Mucosa of descending colon (tissue), 3 donors: Measurements from ENCODE around the gene NF2. TPM values are rescaled to one million over a fixed set of nuclear protein-coding genes. Genes with fewer than 3 reads are reported as not detected.
A peak's percentile ranks its signal among the peaks of the same experiment; 100 is the strongest.

Experiments used
- ATAC-seq: fragments of 200-7000 bp; cut with Tn5 transposase; one replicate; pipeline ENCODE4 v1.9.1; 2020; ENCODE audit warnings: mild to moderate bottlenecking, moderate library complexity
- DNase-seq, 3 donors: peaks; one replicate each; pipeline ENCODE4 v3.0.0-alpha.2; 2020
- H3K36me3 ChIP-seq: fragments of 200-600 bp; one replicate; pipeline ENCODE4 v1.8.0; 2021; ENCODE audit warnings: low read depth, mild to moderate bottlenecking
- H3K4me1 ChIP-seq: fragments of 200-600 bp; one replicate; pipeline ENCODE4 v1.8.0; 2021; ENCODE audit warnings: low read depth, mild to moderate bottlenecking
- H3K4me3 ChIP-seq: fragments of 200-600 bp; one replicate; pipeline ENCODE4 v1.8.0; 2021; ENCODE audit warnings: mild to moderate bottlenecking
- H3K9me3 ChIP-seq: fragments of 200-600 bp; one replicate; pipeline ENCODE4 v1.8.0; 2021; ENCODE audit warnings: mild to moderate bottlenecking
- CTCF ChIP-seq: fragments of 200-600 bp; IDR thresholded peaks from one replicate; pipeline ENCODE4 v1.8.0; 2022; ENCODE audit warnings: antibody characterized with exemption, mild to moderate bottlenecking
- intact Hi-C, 2 donors: fragments of 100-400 bp; cut with DNase I in 1 of 2; cut with micrococcal nuclease in 1 of 2; formaldehyde crosslinking; loops; one replicate each; pipeline versions ENCODE4 v1.11.0 to v1.11.1; 2022; cut with DNase I, micrococcal nuclease
- total RNA-seq, 3 donors: library from RNA; stranded (reverse); fragmentation: NEBNext Ultra II Directional in 2 of 3; extraction: Animal tissue kit (Norgen Biotek cat#: 25700) in 2 of 3; gene quantifications; one replicate each; pipeline versions ENCODE4 v1.2.1 to v1.2.4, GENCODE V29; 2021 to 2023
- donor health status: DM: no; HTN: no; CAD: no; lungs with moderate emphysema.
- donor health status: DM: no; HTN: no; CAD: no.
- donor health status: DM: no; HTN: yes; CAD: no.

Gene NF2
- total RNA-seq, 3 donors from 2014 or later: 32.3 to 45.2 (median 43.1) TPM

DNA sequence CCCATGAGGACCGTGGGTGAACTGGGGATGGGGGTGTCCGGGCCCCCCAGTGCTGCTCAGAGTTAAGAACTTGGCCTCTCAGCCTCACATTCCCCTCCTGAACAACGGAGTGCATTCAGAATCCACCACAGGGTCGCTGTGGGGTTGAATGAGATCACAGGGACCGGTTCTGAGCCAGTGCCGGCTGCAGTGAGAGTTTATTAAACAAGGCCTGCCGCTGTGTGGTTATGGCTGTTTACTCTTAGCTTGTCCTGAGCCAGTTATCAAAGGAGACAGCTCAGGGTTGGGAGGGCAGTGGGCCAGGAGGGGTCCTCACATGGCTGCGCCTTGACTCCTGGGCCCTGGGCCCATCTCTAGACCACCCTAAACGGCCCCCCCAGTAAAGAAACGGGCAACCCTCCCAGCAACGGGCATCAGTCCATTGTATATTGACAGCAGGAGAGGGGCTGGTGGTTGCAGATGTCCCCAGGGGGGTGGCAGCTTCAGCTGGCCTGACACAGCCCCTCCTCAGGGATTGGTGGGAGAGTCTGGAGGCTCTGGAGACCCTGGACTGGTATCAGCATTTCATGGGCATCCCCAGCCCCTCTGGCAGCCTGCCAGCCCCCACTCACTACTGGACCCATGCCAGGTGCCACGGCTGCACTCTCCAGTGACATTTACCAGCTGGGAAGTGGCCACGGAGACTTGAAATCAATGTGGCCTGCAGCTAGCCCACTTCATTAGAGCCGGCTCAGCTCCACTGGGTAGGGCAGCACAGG, 101.3 kb downstream of the NF2 start:
- peak in 1 of 3 donors; percentile 30 for DNase-seq

GRCh38 chr22:29705651-29706050, 102.2 kb downstream of the NF2 start:
- peaks cover 8% of the 10 kb centered on the region for H3K4me1 ChIP-seq
- DNase-seq (no peak), ATAC-seq (no peak)
- no peak for TF ChIP-seq CTCF
- no peaks in the 10 kb centered on the region for H3K36me3 ChIP-seq
- H3K4me3 ChIP-seq: no peak overlapping the region
- intact Hi-C loops: no loop called here
- no peaks in the 10 kb centered on the region for H3K9me3 ChIP-seq

More for the DNA sequence above, 101.3 kb downstream of the NF2 start:
- peak; percentile 25 for ATAC-seq
- Histone ChIP-seq H3K36me3 (no peaks in the 10 kb centered on the region), H3K4me3 (no peak overlapping the region), H3K4me1 (peaks cover 10% of the 10 kb centered on the region), H3K9me3 (no peaks in the 10 kb centered on the region)
- TF ChIP-seq CTCF: no peak
- intact Hi-C loops: no loop called here

DNA sequence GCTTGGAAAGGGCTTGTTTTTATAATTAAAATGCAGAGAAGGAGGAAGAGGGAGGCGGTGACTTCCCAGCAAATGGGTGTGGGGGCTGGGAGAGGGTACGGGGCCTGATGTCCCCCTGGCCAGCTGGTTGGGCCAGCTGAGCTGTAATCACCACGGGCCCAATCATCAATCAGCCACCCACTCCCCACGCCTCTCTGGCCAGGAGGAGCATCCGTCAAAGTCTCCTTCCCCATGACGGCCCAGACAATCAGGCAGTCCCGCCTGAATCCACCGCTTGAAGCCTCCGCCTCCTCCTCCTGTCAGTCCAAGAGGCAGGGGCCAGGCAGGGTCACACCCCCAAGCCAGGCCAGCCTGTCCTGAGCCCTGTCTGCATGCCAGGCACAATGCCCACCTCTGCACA, 103.1 kb downstream of the NF2 start:
- Histone ChIP-seq H3K4me3 (no peak overlapping the region), H3K9me3 (no peaks in the 10 kb centered on the region), H3K4me1 (peaks cover 5% of the 10 kb centered on the region), H3K36me3 (no peaks in the 10 kb centered on the region)
- DNase-seq (no peak), ATAC-seq (no peak)
- no peak for TF ChIP-seq CTCF
- intact Hi-C loops: no loop called here

DNA sequence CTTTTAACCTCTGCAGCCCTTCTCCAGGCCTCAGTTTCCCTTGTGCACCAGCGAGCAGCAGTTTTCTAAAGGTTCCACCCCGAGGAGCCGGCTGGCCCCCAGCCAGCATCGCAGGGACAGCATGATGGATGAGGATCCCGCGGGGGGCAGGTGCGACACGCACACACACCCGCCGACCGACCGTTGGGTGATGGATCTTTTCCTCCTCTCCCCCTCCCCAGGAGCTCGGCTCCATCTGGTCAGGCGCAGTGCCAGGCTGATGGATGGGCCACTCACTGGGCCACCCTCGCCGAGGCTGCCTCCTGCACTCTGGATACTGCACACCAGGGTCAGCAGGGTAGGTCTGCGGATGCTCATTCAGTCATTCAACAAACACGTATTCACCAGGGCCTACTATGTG, 103.6 kb downstream of the NF2 start:
- intact Hi-C loops: no loop called here
- no peaks in the 10 kb centered on the region for H3K9me3 ChIP-seq
- no peak for DNase-seq
- H3K4me1 ChIP-seq: peaks cover 5% of the 10 kb centered on the region
- no peak for TF ChIP-seq CTCF
- no peaks in the 10 kb centered on the region for H3K36me3 ChIP-seq
- H3K4me3 ChIP-seq: no peak overlapping the region
- no peak for ATAC-seq

DNA sequence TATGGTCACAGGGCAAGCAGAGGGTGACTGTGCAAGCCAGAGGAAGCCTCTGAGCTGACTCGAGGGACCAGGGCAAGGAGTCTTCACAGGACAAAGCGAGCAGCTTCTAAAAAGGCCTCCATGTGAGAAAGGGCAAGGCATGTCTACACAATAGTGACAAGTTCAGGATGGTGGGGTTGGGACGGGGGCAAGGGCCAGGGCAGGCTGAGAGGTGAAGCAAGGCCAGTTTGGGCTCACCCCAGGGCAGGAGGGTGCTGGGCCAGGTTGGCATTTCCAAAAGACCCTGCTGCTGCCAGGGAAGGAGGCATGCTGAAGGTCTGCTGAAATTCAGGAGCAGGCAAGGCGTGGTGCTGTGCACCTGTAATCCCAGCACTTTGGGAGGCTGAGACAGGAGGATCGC, 104.0 kb downstream of the NF2 start:
- no peak for TF ChIP-seq CTCF
- no peaks in the 10 kb centered on the region for H3K9me3 ChIP-seq
- ATAC-seq (no peak), DNase-seq (no peak)
- H3K4me1 ChIP-seq: peaks cover 2% of the 10 kb centered on the region
- no peaks in the 10 kb centered on the region for H3K36me3 ChIP-seq
- H3K4me3 ChIP-seq: no peak overlapping the region
- intact Hi-C loops: no loop called here

DNA sequence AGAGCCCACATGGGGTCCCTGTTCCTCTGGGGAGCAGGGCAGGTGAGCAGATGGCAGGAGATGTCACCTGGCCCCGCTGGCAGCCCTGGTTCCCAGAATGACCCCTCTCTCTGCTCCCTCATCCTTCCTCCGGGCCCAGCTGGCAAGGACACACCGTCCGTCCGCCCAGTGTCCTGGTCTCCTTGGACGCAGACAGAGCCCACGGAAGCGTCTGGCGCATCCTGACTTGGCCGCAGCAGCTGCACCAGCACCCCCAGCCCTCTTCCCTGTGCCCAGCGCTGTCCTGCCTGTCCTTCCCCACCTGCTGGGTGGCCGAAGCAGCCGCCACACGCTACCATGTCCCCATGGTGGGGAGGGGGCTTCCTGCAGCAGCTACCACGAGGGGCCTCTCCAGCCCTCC, 106.8 kb downstream of the NF2 start:
- intact Hi-C loops: no loop called here
- H3K36me3 ChIP-seq: no peaks in the 10 kb centered on the region
- H3K9me3 ChIP-seq: no peaks in the 10 kb centered on the region
- H3K4me1 ChIP-seq: no peaks in the 10 kb centered on the region
- no peak for TF ChIP-seq CTCF
- no peak for ATAC-seq
- no peak overlapping the region for H3K4me3 ChIP-seq
- DNase-seq: no peak
